Mucosa of descending colon (tissue), 3 donors: ENCODE data around the gene RIPOR1. TPM values are rescaled to one million over a fixed set of nuclear protein-coding genes. Genes with fewer than 3 reads are reported as not detected.
"Not testable (repeated sequence)": the region's sequence is repeated elsewhere in the genome, so short reads cannot be mapped to it uniquely, and the experiment has no call there.

ENCODE experiments used
- ATAC-seq: fragments of 200-7000 bp; cut with Tn5 transposase; one replicate; pipeline ENCODE4 v1.9.1; 2020; ENCODE audit warnings: mild to moderate bottlenecking, moderate library complexity
- DNase-seq, 3 donors: peaks; one replicate each; pipeline ENCODE4 v3.0.0-alpha.2; 2020
- H3K36me3 ChIP-seq: fragments of 200-600 bp; one replicate; pipeline ENCODE4 v1.8.0; 2021; ENCODE audit warnings: low read depth, mild to moderate bottlenecking
- H3K4me1 ChIP-seq: fragments of 200-600 bp; one replicate; pipeline ENCODE4 v1.8.0; 2021; ENCODE audit warnings: low read depth, mild to moderate bottlenecking
- H3K4me3 ChIP-seq: fragments of 200-600 bp; one replicate; pipeline ENCODE4 v1.8.0; 2021; ENCODE audit warnings: mild to moderate bottlenecking
- H3K9me3 ChIP-seq: fragments of 200-600 bp; one replicate; pipeline ENCODE4 v1.8.0; 2021; ENCODE audit warnings: mild to moderate bottlenecking
- CTCF ChIP-seq: fragments of 200-600 bp; IDR thresholded peaks from one replicate; pipeline ENCODE4 v1.8.0; 2022; ENCODE audit warnings: antibody characterized with exemption, mild to moderate bottlenecking
- intact Hi-C, 2 donors: fragments of 100-400 bp; cut with DNase I in 1 of 2; cut with micrococcal nuclease in 1 of 2; formaldehyde crosslinking; loops; one replicate each; pipeline versions ENCODE4 v1.11.0 to v1.11.1; 2022; cut with DNase I, micrococcal nuclease
- total RNA-seq, 3 donors: library from RNA; stranded (reverse); fragmentation: NEBNext Ultra II Directional in 2 of 3; extraction: Animal tissue kit (Norgen Biotek cat#: 25700) in 2 of 3; gene quantifications; one replicate each; pipeline versions ENCODE4 v1.2.1 to v1.2.4, GENCODE V29; 2021 to 2023
- donor health status: DM: no; HTN: no; CAD: no; lungs with moderate emphysema.
- donor health status: DM: no; HTN: no; CAD: no.
- donor health status: DM: no; HTN: yes; CAD: no.

RIPOR1 gene
- total RNA-seq, 3 donors from 2014 or later = 10.9 to 74.7 (median 20.5) TPM

- no peak for TF ChIP-seq CTCF
- peak; percentile 56 to 83 (median 70) for DNase-seq
- Histone ChIP-seq H3K9me3 (no peaks in the 10 kb centered on the region), H3K4me3 (no peak overlapping the region), H3K4me1 (no peaks in the 10 kb centered on the region), H3K36me3 (no peaks in the 10 kb centered on the region)
- intact Hi-C loops = no loop called here
- ATAC-seq = peak; percentile 98
Observed at GRCh38 chr16:67504031-67505021, 24.3 kb upstream of the RIPOR1 start.

- ATAC-seq = no peak
- no peak for DNase-seq
- no peaks in the 10 kb centered on the region for H3K4me1 ChIP-seq
- intact Hi-C loops = no loop called here
- H3K4me3 ChIP-seq = no peak overlapping the region
- H3K36me3 ChIP-seq = no peaks in the 10 kb centered on the region
- no peak for TF ChIP-seq CTCF
- H3K9me3 ChIP-seq = no peaks in the 10 kb centered on the region
Observed at GRCh38 chr16:67506468-67506867, 22.2 kb upstream of the RIPOR1 start.

GRCh38 chr16:67509016-67509415 lies 19.6 kb upstream of the RIPOR1 start:
- Histone ChIP-seq H3K4me1 (peaks cover under 1% of the 10 kb centered on the region), H3K9me3 (no peaks in the 10 kb centered on the region), H3K36me3 (no peaks in the 10 kb centered on the region), H3K4me3 (no peak overlapping the region)
- intact Hi-C loops = no loop called here
- ATAC-seq (no peak), DNase-seq (no peak)
- TF ChIP-seq CTCF = no peak

GRCh38 chr16:67513892-67514291 lies 14.7 kb upstream of the RIPOR1 start:
- H3K9me3 ChIP-seq, H3K36me3 ChIP-seq, H3K4me3 ChIP-seq, DNase-seq, ATAC-seq, H3K4me1 ChIP-seq, intact Hi-C loops: not testable (repeated sequence)

GRCh38 chr16:67514382-67514828 lies 14.2 kb upstream of the RIPOR1 start:
- DNase-seq = peak; percentile 66 to 95 (median 68)
- intact Hi-C loops = no loop called here
- TF ChIP-seq CTCF = no peak
- Histone ChIP-seq H3K9me3 (no peaks in the 10 kb centered on the region), H3K36me3 (no peaks in the 10 kb centered on the region), H3K4me3 (no peak overlapping the region), H3K4me1 (peaks cover 5% of the 10 kb centered on the region)
- ATAC-seq = peak; percentile 84
